Thoracic aorta (tissue), 2 donors: ENCODE results near the gene CCDC134. TPM values are rescaled to one million over a fixed set of nuclear protein-coding genes. Genes with fewer than 3 reads are reported as not detected.
"Not testable (repeated sequence)": the region's sequence is repeated elsewhere in the genome, so short reads cannot be mapped to it uniquely, and the experiment has no call there.

Source experiments
- ATAC-seq: fragments of 150-250 bp; one replicate; pipeline ENCODE4 v1.8.0; 2017; ENCODE audit warnings: low read depth; ENCODE audit not compliant: insufficient number of reproducible peaks, low FRiP score
- DNase-seq: peaks from one replicate; pipeline ENCODE4 v3.0.0-alpha.2; 2020; ENCODE audit warnings: low spot score
- H3K27ac ChIP-seq, 2 donors: fragments of 200-600 bp; sonication (generic); 1 replicate in 1 of 2; 2 replicates in 1 of 2; pipeline ENCODE4 v1.5.1; 2016; ENCODE audit warnings: mild to moderate bottlenecking in 2 of 2, moderate library complexity in 2 of 2
- H3K27me3 ChIP-seq: fragments of 200-600 bp; sonication (generic); replicated peaks from 2 replicates; pipeline ENCODE4 v1.6.0; 2016; ENCODE audit warnings: mild to moderate bottlenecking; ENCODE audit not compliant: insufficient read depth
- H3K36me3 ChIP-seq: fragments of 200-600 bp; sonication (generic); one replicate; pipeline ENCODE4 v1.5.1; 2016
- H3K4me1 ChIP-seq, 2 donors: fragments of 200-600 bp; sonication (generic); 1 replicate in 1 of 2; 2 replicates in 1 of 2; pipeline versions ENCODE4 v1.5.1 to v1.6.0; 2016; ENCODE audit warnings: low read depth in 2 of 2, mild to moderate bottlenecking in 1 of 2; ENCODE audit not compliant: control insufficient read depth in 1 of 2
- H3K4me3 ChIP-seq: fragments of 200-600 bp; sonication (generic); 2 replicates; pipeline ENCODE4 v1.5.1; 2016; ENCODE audit warnings: mild to moderate bottlenecking
- H3K9me3 ChIP-seq: fragments of 200-600 bp; sonication (generic); 2 replicates; pipeline ENCODE4 v1.5.1; 2016
- total RNA-seq, 2 donors: library from RNA; depleted of rRNA; stranded (reverse); fragments of >200 nt; gene quantifications; one replicate each; pipeline versions ENCODE4 v1.1.0 to v1.2.3, GENCODE V29; 2016
- TF ChIP-seq, protein P1 (sequence below): fragments of 200-600 bp; sonication (generic); IDR thresholded peaks from one replicate; pipeline ENCODE4 v1.5.1; 2019; ENCODE audit warnings: antibody characterized with exemption

CCDC134 gene
- total RNA-seq, 2 donors from 2014 or later = 1.6 to 5.3 TPM

DNA sequence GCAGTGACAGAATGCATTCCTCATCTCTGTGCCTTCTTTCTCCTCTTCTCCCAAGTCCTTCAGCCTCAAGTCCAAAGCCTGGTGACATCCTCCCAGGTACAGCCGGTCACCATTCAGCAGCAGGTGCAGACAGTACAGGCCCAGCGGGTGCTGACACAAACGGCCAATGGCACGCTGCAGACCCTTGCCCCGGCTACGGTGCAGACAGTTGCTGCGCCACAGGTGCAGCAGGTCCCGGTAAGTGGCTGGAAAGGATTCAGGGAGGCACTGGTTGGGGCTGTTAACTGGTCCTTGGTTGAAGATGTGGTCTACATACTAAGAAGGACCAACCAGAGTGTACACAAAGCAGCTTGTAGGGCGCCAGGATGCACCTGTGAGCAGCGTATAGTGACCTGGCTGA is 68.1 kb downstream of the CCDC134 start:
- Histone ChIP-seq H3K27me3 (no peaks in the 10 kb centered on the region), H3K9me3 (no peaks in the 10 kb centered on the region), H3K36me3 (peaks cover 22% of the 10 kb centered on the region), H3K4me1 (no peaks in the 10 kb centered on the region), H3K4me3 (no peak overlapping the region), H3K27ac (no peak overlapping the region)
- DNase-seq (no peak), ATAC-seq (no peak)
- TF ChIP-seq, protein P1, sequence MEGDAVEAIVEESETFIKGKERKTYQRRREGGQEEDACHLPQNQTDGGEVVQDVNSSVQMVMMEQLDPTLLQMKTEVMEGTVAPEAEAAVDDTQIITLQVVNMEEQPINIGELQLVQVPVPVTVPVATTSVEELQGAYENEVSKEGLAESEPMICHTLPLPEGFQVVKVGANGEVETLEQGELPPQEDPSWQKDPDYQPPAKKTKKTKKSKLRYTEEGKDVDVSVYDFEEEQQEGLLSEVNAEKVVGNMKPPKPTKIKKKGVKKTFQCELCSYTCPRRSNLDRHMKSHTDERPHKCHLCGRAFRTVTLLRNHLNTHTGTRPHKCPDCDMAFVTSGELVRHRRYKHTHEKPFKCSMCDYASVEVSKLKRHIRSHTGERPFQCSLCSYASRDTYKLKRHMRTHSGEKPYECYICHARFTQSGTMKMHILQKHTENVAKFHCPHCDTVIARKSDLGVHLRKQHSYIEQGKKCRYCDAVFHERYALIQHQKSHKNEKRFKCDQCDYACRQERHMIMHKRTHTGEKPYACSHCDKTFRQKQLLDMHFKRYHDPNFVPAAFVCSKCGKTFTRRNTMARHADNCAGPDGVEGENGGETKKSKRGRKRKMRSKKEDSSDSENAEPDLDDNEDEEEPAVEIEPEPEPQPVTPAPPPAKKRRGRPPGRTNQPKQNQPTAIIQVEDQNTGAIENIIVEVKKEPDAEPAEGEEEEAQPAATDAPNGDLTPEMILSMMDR = no peak

DNA sequence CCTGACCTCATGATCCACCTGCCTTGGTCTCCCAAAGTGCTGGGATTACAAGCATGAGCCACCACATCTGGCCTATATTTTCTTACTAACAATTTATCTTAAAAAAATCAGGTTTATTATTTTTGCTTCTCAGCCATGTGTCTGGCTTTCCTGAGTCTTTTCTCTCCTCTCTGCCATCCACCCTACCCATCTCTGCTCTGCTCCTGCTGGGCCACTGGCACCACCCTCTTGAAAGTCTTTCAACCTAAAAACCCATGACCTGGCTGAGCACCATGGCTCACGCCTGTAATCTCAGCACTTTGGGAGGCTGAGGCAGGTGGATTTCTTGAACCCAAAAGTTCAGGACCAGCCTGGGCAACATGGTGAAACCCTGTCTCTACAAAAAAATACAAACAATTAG is 69.6 kb downstream of the CCDC134 start:
- not testable (repeated sequence) for DNase-seq, H3K4me3 ChIP-seq, H3K27ac ChIP-seq, H3K9me3 ChIP-seq, H3K27me3 ChIP-seq, H3K4me1 ChIP-seq, ATAC-seq
- peaks cover 30% of the 10 kb centered on the region for H3K36me3 ChIP-seq

GRCh38 chr22:41870786-41871185 is 70.3 kb downstream of the CCDC134 start:
- no peaks in the 10 kb centered on the region for H3K4me1 ChIP-seq
- TF ChIP-seq, protein P1 = no peak
- H3K27me3 ChIP-seq = no peaks in the 10 kb centered on the region
- peaks cover 37% of the 10 kb centered on the region for H3K36me3 ChIP-seq
- H3K27ac ChIP-seq = no peak overlapping the region
- DNase-seq (no peak), ATAC-seq (no peak)
- no peak overlapping the region for H3K4me3 ChIP-seq
- H3K9me3 ChIP-seq = no peaks in the 10 kb centered on the region

GRCh38 chr22:41873391-41873790 is 72.9 kb downstream of the CCDC134 start:
- Histone ChIP-seq H3K9me3 (no peaks in the 10 kb centered on the region), H3K4me3 (no peak overlapping the region), H3K27ac (no peak overlapping the region), H3K36me3 (peaks cover 41% of the 10 kb centered on the region), H3K27me3 (no peaks in the 10 kb centered on the region), H3K4me1 (no peaks in the 10 kb centered on the region)
- DNase-seq = no peak
- TF ChIP-seq, protein P1 = no peak
- ATAC-seq = no peak

DNA sequence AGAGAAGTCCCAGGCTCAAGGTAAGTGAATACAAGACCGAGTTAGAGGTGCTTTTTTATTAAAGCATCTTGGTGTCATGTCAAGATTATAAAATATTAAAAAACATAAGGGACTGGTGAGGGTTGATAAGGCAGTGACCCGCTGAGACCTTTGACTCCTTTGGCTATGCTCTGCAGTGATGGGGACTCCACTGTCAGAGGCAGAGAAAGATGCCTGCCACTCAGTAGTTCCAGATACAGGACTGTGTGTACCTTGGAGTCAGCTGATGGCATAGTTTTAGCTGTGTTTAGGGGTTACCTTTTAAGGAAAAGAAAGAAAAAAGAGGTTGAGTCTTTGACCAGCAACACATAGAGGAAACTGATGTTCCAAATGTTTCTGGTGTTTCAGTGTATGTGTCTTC is 73.6 kb downstream of the CCDC134 start:
- peaks cover 37% of the 10 kb centered on the region for H3K36me3 ChIP-seq
- ATAC-seq = no peak

More for the DNA sequence above, 73.6 kb downstream of the CCDC134 start:
- no peaks in the 10 kb centered on the region for H3K9me3 ChIP-seq
- H3K4me3 ChIP-seq = no peak overlapping the region
- TF ChIP-seq, protein P1 = no peak
- no peaks in the 10 kb centered on the region for H3K4me1 ChIP-seq
- DNase-seq = no peak
- H3K27ac ChIP-seq = no peak overlapping the region
- no peaks in the 10 kb centered on the region for H3K27me3 ChIP-seq
